GM19328 (cell line): Measurements from ENCODE around the gene KRT24.
"Not testable (repeated sequence)": the region's sequence is repeated elsewhere in the genome, so short reads cannot be mapped to it uniquely, and the experiment has no call there.

Source experiments
- ATAC-seq: cut with Tn5 transposase; IDR thresholded peaks from one replicate; pipeline ENCODE4 v1.9.1; 2021; ENCODE audit warnings: mild to moderate bottlenecking, moderate library complexity; ENCODE audit not compliant: unreplicated experiment

The KRT24 gene

GRCh38 chr17:40703652-40704051 is at the start of gene KRT24:
KRT24 (minus strand) TSS chr17:40703752; CDS start chr17:40703693, 59 bp downstream.
- no peak for ATAC-seq

GRCh38 chr17:40751065-40751464 is 47.5 kb upstream of the KRT24 start:
- no peak for ATAC-seq

GRCh38 chr17:40750391-40750790 is 46.8 kb upstream of the KRT24 start:
- no peak for ATAC-seq

- not testable (repeated sequence) for ATAC-seq
Observed at GRCh38 chr17:40748666-40749065, 45.1 kb upstream of the KRT24 start.

- no peak for ATAC-seq
Observed at GRCh38 chr17:40738553-40738952, 35.0 kb upstream of the KRT24 start.

- no peak for ATAC-seq
Observed at GRCh38 chr17:40735016-40735415, 31.5 kb upstream of the KRT24 start.

GRCh38 chr17:40734018-40734417 is 30.5 kb upstream of the KRT24 start:
- no peak for ATAC-seq

- ATAC-seq = no peak
Observed at GRCh38 chr17:40730970-40731369, 27.4 kb upstream of the KRT24 start.

DNA sequence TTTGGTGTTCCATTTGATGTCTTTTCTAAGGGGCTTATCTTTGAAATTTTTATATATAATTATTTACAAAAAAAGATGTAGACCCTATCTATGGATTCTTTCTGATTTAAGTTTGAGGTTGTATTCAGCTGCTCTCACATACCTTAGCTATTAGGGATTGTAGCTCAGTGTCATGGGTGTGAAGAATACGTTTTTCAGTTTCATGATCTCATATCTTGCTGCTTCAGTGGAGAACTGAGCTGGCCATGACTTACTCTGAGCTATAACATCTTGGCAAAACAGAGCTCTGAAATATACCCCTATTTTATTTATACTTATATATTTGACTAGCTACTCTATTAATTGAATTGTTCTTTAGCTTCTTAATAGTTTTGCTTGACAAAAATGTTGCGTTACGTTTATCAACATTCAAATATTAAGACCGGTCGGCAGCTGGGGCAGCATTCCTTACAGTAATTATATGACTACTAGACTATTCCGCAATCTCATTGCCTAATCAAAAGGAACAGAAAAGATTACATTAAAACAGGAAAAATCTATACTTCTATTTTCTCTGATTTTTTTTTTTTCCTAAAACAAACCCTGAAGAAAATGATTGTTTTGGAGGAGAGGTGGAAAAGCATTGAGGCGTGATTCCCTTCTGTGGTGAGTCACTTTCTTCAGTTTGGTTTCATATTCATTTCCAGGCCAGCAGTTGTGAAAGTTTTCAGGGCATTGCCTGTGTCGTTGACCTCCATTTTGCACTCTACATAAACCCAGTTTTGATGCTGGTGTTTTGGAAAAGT is 24.1 kb upstream of the KRT24 start:
- ATAC-seq = no peak

DNA sequence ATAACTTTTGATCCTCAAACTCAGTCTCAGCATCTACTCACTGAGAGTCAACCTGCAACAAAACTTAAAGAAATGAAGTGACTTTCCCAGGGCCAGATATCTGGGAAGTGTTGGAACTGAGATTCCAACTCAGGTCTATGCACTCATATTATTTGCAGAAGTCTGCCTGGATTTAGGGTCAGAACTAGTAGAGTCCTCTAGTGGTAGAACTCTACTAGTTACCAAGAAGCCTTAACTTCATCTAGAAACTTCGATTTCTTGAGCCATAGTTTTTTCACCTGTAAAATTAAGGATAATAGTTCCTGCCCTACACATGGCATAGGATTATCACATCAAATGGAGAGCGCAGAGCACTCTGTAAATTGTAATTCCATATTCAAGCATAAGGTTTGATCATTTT is 23.4 kb upstream of the KRT24 start:
- ATAC-seq = no peak

DNA sequence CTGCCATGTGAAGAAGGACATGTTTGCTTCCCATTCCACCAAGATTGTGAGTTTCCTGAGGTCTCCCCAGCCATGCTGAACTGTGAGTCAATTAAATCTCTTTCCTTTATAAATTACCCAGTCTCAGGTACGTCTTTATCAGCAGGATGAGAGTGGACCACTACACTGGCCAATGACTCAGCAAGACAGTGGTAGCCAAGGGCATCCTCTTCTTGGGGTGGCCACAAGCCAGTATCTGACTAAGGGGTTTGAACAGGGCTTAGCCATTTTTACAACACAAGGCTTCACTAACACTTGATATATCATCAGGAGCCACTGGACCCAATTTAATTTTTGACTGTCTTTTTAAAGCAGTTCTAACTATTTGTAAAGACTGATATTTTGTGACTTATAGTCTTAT is 21.1 kb upstream of the KRT24 start:
- ATAC-seq = no peak

DNA sequence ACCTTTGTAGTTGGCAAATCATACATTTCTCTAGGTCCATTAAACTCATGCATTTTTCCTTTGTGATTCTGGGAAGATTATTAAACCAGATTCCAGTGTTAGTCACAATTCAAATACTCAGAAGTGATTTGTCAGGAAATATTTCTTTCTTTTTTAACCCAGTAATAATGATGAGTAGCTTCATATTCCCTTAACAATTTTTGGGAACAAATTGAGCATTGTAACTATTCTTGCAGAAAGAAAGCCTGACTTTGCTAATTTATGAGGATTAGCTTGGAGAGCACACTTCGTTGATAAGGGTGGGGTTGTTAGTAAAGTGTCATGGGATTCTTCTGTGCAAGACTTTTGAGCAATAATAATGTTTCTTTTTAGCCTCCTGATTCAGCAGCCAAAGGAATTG is 18.7 kb upstream of the KRT24 start:
- no peak for ATAC-seq

DNA sequence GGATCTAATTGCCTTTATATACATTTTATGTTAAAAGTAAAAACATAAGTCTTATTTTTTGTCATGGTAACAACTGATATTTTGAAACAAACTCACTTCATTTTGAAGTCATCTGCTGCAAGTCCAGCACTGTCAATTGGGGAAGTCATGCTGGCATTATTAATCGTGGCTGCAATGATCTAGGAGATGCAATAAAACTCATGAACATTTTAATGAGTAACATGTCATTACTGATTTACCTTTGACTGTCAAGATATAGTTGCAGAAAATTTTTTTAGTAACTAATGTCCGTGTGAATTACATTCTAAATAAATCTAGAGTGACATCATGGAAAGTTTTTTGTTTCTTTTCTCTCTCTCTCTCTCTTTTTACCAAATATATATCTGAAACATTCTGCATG is 17.3 kb upstream of the KRT24 start:
- ATAC-seq = no peak

GRCh38 chr17:40718930-40719329 is 15.4 kb upstream of the KRT24 start:
- ATAC-seq = no peak

DNA sequence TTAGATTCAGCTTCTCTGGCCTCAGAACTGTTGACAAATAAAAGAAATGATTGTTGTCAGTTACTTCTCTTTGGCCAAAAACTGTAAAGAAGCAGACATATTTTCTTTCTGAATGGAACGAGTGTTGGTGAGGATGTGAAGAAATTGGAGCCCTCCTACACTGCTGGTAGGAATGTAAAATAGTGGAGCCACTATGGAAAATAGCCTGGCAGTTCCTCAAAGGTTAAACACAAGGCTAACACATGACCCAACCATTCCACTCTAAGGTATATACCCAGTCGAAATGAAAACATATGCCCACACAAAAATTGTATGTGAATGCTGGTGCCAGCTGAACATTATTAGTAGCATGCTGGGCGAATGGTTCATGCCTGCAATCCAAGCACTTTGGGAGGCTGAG is 14.2 kb upstream of the KRT24 start:
- no peak for ATAC-seq

GRCh38 chr17:40714473-40714872 is 10.9 kb upstream of the KRT24 start:
- no peak for ATAC-seq

DNA sequence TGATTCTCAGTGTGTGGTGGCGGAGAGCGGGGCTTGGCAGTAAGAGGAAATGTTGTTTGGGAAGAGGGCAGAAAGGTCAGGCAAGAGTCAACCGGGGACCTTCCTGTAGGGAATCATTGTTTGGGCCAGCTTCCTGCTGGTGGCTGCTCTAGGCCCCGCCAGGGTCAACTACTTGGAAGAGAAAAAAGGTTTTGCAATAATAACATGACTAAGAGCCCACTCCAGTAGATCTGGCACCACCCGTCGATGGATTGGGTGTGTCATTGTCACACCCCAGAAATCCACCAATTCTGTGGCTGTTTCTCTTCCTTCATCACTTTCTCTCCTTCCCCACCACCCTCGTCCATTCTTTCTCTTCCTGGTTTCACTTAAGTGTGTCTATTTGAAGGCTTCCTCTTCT is 4.2 kb upstream of the KRT24 start:
- no peak for ATAC-seq

- no peak for ATAC-seq
Observed at GRCh38 chr17:40705584-40705983, 2.0 kb upstream of the KRT24 start.

- ATAC-seq = no peak
Observed at GRCh38 chr17:40702271-40702670, 1.3 kb downstream of the KRT24 start.

DNA sequence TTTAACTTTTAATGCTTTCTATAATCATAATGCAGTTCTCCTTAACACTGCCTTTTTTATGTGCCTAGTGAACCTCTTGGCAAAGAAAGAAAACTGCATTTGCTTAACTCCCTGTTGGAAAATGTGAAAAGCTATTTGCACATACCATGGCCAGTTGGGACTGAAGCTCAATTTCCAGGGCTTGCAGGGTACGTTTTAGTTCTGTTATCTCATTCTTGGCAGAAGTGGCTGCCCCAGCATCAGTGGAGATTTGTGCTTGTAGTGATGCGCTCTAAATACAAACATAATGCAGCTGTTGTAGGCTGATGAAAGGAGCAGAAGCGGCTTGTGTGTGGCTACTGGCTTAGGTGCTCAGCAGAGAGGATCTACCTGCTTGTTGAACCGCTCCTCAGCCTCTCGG is 3.7 kb downstream of the KRT24 start:
- ATAC-seq = no peak

DNA sequence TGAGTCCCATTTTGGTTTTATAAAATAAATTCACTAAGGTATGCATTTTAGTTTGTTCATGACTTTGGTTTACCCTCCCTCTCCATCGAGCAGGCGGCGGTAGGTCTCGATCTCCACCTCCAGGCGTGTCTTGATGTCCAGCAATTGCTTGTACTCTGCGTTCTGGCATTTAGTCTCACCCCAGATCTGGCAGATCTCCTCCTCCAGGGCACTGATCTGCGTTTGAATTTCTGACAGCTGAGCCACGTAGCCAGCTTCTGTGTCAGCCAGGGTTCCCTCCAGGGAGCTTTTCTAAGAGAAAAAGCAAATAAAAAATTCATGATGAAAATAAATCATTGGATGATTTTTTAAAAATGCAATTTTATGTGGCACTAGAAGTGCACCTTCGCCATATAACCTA is 4.2 kb downstream of the KRT24 start:
- no peak for ATAC-seq

GRCh38 chr17:40697297-40697696 is 6.3 kb downstream of the KRT24 start:
- ATAC-seq = no peak

DNA sequence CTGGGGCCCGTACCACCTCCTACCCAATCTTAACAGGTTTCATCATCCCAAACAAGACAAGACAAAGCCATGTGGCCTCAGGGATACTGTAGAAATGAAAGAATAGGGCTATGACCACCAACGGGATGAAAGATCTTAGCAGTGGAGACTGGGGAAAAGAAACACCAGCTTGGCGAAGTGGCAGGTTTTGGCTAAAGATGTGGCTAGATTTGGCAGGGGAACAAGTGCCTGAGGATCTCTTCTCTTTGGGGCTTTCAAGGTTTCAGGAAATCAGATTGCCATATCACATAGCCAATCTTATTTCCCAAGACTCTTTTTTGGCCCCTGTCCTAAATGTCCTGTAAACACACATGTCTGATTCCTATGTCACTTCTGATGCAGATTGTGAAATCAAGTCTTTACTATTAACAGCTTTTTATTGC is 6.9 kb downstream of the KRT24 start:
- no peak for ATAC-seq
